Measurements from ENCODE around the gene DENND5A.

GRCh38 chr11:9200471-9200870 is 64.7 kb downstream of the DENND5A start:
- no peak for TF ChIP-seq POLR2AphosphoS5 (IDR thresholded peaks at IDR 0.05; ENCODE audit: low read depth, low read length)
- no peak for TF ChIP-seq REST (IDR thresholded peaks at IDR 0.05; ENCODE audit: insufficient read depth in 1 of 2, low read depth in 2 of 2, low read length in 2 of 2)

Data from PFSK-1 (cell line).